GM23248 (cell line): ENCODE data around the gene FAM136A. TPM values are rescaled to one million over a fixed set of nuclear protein-coding genes. Genes with fewer than 3 reads are reported as not detected.
A peak's percentile ranks its signal among the peaks of the same experiment; 100 is the strongest.
"Not testable (repeated sequence)": the region's sequence is repeated elsewhere in the genome, so short reads cannot be mapped to it uniquely, and the experiment has no call there.

Experiments used
- DNase-seq: peaks from one replicate; pipeline ENCODE4 v3.0.0-alpha.2; 2015
- H2AFZ ChIP-seq: fragments of 200-600 bp; sonication (generic); 2 replicates; pipeline ENCODE4 v1.6.1; 2016; ENCODE audit warnings: antibody characterized with exemption
- H3F3A ChIP-seq: fragments of 200-600 bp; sonication (generic); 2 replicates; pipeline ENCODE4 v1.6.1; 2016; ENCODE audit warnings: mild to moderate bottlenecking, antibody characterized with exemption, mixed run types; ENCODE audit not compliant: insufficient read depth
- H3K27ac ChIP-seq: fragments of 200-600 bp; sonication (generic); 2 replicates; pipeline ENCODE4 v1.5.1; 2016; ENCODE audit warnings: mild to moderate bottlenecking
- H3K27me3 ChIP-seq: fragments of 200-600 bp; sonication (generic); replicated peaks from 2 replicates; pipeline ENCODE4 v1.6.1; 2016; ENCODE audit warnings: mild to moderate bottlenecking; ENCODE audit not compliant: insufficient read depth
- H3K36me3 ChIP-seq: fragments of 200-600 bp; sonication (generic); 2 replicates; pipeline ENCODE4 v1.6.1; 2016; ENCODE audit warnings: low read depth, mild to moderate bottlenecking
- H3K4me1 ChIP-seq: fragments of 200-600 bp; sonication (generic); 2 replicates; pipeline ENCODE4 v1.6.1; 2016; ENCODE audit warnings: mild to moderate bottlenecking; ENCODE audit not compliant: insufficient read depth
- H3K4me2 ChIP-seq: fragments of 200-600 bp; sonication (generic); one replicate; pipeline ENCODE4 v1.6.1; 2016; ENCODE audit warnings: mild to moderate bottlenecking; ENCODE audit not compliant: unreplicated experiment
- H3K4me3 ChIP-seq: fragments of 200-600 bp; sonication (generic); 2 replicates; pipeline ENCODE4 v1.5.1; 2016; ENCODE audit warnings: mild to moderate bottlenecking
- H3K79me2 ChIP-seq: fragments of 200-600 bp; sonication (generic); 2 replicates; pipeline ENCODE4 v1.6.1; 2016; ENCODE audit warnings: mild to moderate bottlenecking; ENCODE audit not compliant: insufficient read depth
- H3K9ac ChIP-seq: fragments of 200-600 bp; sonication (generic); 2 replicates; pipeline ENCODE4 v1.6.1; 2016; ENCODE audit warnings: mild to moderate bottlenecking
- H3K9me2 ChIP-seq: fragments of 200-600 bp; sonication (generic); 2 replicates; pipeline ENCODE4 v1.6.1; 2016; ENCODE audit warnings: mixed run types, mild to moderate bottlenecking, moderate library complexity; ENCODE audit not compliant: insufficient read depth
- H3K9me3 ChIP-seq: fragments of 200-600 bp; sonication (generic); one replicate; pipeline ENCODE4 v1.6.1; 2017; ENCODE audit warnings: low read depth
- H4K20me1 ChIP-seq: fragments of 200-600 bp; sonication (generic); 2 replicates; pipeline ENCODE4 v1.6.0; 2016; ENCODE audit not compliant: insufficient read depth
- EZH2 ChIP-seq: fragments of 200-600 bp; sonication (generic); IDR thresholded peaks from 2 replicates; pipeline ENCODE4 v1.6.1; 2018; ENCODE audit warnings: antibody characterized with exemption, mild to moderate bottlenecking; ENCODE audit not compliant: insufficient read depth, poor library complexity, severe bottlenecking
- EZH2phosphoT487 ChIP-seq: fragments of 200-600 bp; sonication (generic); IDR thresholded peaks from 2 replicates; pipeline ENCODE4 v1.6.1; 2018; ENCODE audit warnings: antibody characterized with exemption, moderate library complexity, mild to moderate bottlenecking, low read depth; ENCODE audit not compliant: insufficient read depth
- WGBS, 2 experiments: methylation state at CpG; one replicate each; pipeline ENCODE4 v1.1.6; 2015 to 2017; ENCODE audit warnings: low lambda C conversion rate in 2 of 2, low coverage in 1 of 2; ENCODE audit errors: missing lambda C conversion rate in 2 of 2; 5-methylcytosine and 5-hydroxymethylcytosine counted together
- in situ Hi-C: fragments of 300-500 bp; cut with MboI; formaldehyde crosslinking; loops from 2 replicates; pipeline ENCODE4 v1.15.0; 2020
- polyA plus RNA-seq: library from polyadenylated mRNA; unstranded; fragments of >200 nt; fragmentation: Nextera tagmentation; extraction: Ambion mirVana; gene quantifications from 2 replicates; pipeline ENCODE4 v1.2.1, GENCODE V29; 2016
- total RNA-seq: library from RNA; depleted of rRNA; stranded (reverse); fragments of >200 nt; shearing (Covaris generic); gene quantifications from 2 replicates; pipeline ENCODE4 v1.2.3, GENCODE V29; 2014

Gene FAM136A
- total and polyA plus RNA-seq, 2 experiments from 2014 or later = 44.2 to 53.4 TPM

- H3F3A ChIP-seq = peaks cover under 1% of the 10 kb centered on the region; the same call in 1 of the 2 replicates
- H4K20me1 ChIP-seq = no peaks in the 10 kb centered on the region
- H3K4me2 ChIP-seq = peak overlapping the region; percentile 100
- no peaks in the 10 kb centered on the region for H3K27me3 ChIP-seq
- H3K9me3 ChIP-seq = no peaks in the 10 kb centered on the region
- peak overlapping the region; percentile 93 for H2AFZ ChIP-seq
- in situ Hi-C loops = loop anchor here (25.0 kb wide), 2 partner anchors 486 to 661 kb away; partner anchors contain the start of gene FIGLA
- no peaks in the 10 kb centered on the region for H3K9me2 ChIP-seq
- peaks cover 4% of the 10 kb centered on the region; the same call in 1 of the 2 replicates for H3K4me1 ChIP-seq
- TF ChIP-seq EZH2phosphoT487 (no peak), EZH2 (no peak)
- peaks cover 11% of the 10 kb centered on the region; the same call in 1 of the 2 replicates for H3K79me2 ChIP-seq
- peak overlapping the region; percentile 97 for H3K4me3 ChIP-seq
- no peak overlapping the region for H3K27ac ChIP-seq
- peak overlapping the region; percentile 84 for H3K9ac ChIP-seq
- H3K36me3 ChIP-seq = 0 out of 2 replicates have a peak, but pooled peaks cover 8% of the 10 kb centered on the region
- 51 to 57% methylated on average over 10 of the region's 10 CpGs for WGBS, 2 experiments
- DNase-seq = no peak
Observed at GRCh38 chr2:70300771-70301343, 1.0 kb downstream of the FAM136A start.

GRCh38 chr2:70297828-70298227 is 4.0 kb downstream of the FAM136A start:
- H4K20me1 ChIP-seq, H3K9me3 ChIP-seq, H3K27me3 ChIP-seq, H3K27ac ChIP-seq, H2AFZ ChIP-seq, H3K9me2 ChIP-seq, H3K4me3 ChIP-seq, H3K4me1 ChIP-seq, in situ Hi-C loops, H3K9ac ChIP-seq, DNase-seq, H3K4me2 ChIP-seq, H3K36me3 ChIP-seq: not testable (repeated sequence)
- H3F3A ChIP-seq = peaks cover 12% of the 10 kb centered on the region; the same call in 1 of the 2 replicates
- 92% methylated on average over 4 of the region's 4 CpGs for WGBS, 2 experiments
- peaks cover 17% of the 10 kb centered on the region for H3K79me2 ChIP-seq

GRCh38 chr2:70283500-70284191 is 18.2 kb downstream of the FAM136A start:
- WGBS, 2 experiments = 97 to 99% methylated on average over 5 of the region's 5 CpGs
- DNase-seq = no peak
- Histone ChIP-seq H3K27me3 (no peaks in the 10 kb centered on the region), H3K4me3 (no peak overlapping the region), H3K9me3 (no peaks in the 10 kb centered on the region), H2AFZ (no peak overlapping the region), H3K27ac (no peak overlapping the region), H3K4me1 (0 out of 2 replicates have a peak, but pooled peaks cover 6% of the 10 kb centered on the region), H3K9me2 (no peaks in the 10 kb centered on the region), H3K79me2 (peaks cover 65% of the 10 kb centered on the region), H4K20me1 (no peaks in the 10 kb centered on the region), H3F3A (peaks cover 36% of the 10 kb centered on the region), H3K4me2 (no peak overlapping the region), H3K36me3 (peaks cover 60% of the 10 kb centered on the region), H3K9ac (no peak overlapping the region)
- TF ChIP-seq EZH2phosphoT487 (no peak), EZH2 (no peak)
- in situ Hi-C loops = no loop called here

- no peak overlapping the region for H2AFZ ChIP-seq
- 0 out of 2 replicates have a peak overlapping the region, but pooled peaks have one; percentile 18 for H3K27ac ChIP-seq
- no peaks in the 10 kb centered on the region for H4K20me1 ChIP-seq
- in situ Hi-C loops = no loop called here
- DNase-seq = no peak
- H3K9me3 ChIP-seq = no peaks in the 10 kb centered on the region
- 0 out of 2 replicates have a peak, but pooled peaks cover 6% of the 10 kb centered on the region for H3K4me1 ChIP-seq
- peaks cover 60% of the 10 kb centered on the region for H3K36me3 ChIP-seq
- no peak overlapping the region for H3K4me3 ChIP-seq
- TF ChIP-seq EZH2 (no peak), EZH2phosphoT487 (no peak)
- H3K4me2 ChIP-seq = no peak overlapping the region
- no peaks in the 10 kb centered on the region for H3K9me2 ChIP-seq
- H3K27me3 ChIP-seq = no peaks in the 10 kb centered on the region
- H3K9ac ChIP-seq = no peak overlapping the region
- H3F3A ChIP-seq = peaks cover 43% of the 10 kb centered on the region
- 88 to 91% methylated on average over 5 of the region's 5 CpGs for WGBS, 2 experiments
- H3K79me2 ChIP-seq = peaks cover 53% of the 10 kb centered on the region
Observed at GRCh38 chr2:70282439-70282838, 19.4 kb downstream of the FAM136A start.
